ENCODE results near the gene SLC23A1.
A peak's percentile ranks its signal among the peaks of the same experiment; 100 is the strongest.
"Not testable (repeated sequence)": the region's sequence is repeated elsewhere in the genome, so short reads cannot be mapped to it uniquely, and the experiment has no call there.

Gene SLC23A1

DNA sequence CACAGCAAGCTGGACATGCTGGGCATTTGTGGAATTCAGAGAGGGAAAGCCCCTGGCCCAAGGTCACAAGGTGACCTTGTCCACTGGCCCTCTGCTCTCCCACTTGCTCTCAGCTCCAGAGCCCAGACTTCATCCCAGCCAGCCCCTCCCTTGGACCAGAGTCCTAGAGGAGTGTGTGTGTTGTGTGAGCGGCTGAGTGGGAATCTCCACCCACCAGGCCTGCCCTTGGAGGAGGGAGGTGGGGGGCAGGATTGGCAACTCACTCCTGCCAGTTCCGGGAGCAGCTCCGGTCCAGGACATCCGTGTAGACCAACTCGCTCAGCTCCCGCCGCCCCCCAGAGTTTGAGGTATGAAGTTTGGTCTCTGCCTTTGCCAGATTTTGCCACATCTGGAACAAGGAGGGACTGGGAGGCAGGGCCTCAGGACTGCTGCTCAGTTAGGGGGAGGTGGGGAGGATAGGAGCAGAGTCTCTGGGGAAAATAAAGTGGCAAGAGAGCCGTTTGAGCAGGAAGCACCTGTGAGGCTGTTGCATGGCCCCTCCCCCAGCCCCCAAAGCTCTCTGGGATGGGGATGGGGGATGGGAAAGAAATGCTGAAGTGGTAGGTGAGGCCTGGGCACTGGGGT is 5.2 kb upstream of the SLC23A1 start:
- peak; percentile 77 for DNase-seq

DNA sequence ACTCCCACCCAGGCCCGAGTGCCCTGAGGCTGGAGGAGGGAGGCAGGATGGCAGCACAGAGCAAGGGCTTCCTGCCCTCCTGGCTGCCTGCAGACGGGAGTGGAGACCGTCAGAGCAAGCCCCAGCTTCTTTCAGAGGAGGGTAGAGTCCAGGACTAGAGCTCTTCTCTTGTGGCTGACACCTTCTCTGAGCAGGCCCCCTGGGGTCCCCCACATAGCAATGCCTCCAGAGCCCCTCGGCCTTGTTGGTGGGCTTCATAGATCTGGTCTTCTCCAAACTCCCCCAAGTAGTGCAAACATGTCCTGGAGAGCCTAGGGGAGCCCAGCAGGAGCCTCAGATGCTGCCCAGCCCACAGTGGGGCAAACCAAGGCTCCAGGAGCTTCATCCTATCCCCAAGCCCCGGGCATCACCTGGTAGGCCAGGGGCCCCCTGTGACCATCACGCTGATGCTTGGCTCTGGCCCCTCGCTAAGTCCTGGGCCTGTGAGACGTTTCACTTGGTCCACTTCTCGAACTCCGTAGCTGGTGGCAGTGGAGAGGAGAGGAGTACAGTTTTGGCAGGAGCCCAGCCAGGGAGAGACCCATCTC is 4.6 kb upstream of the SLC23A1 start:
- DNase-seq = no peak

DNA sequence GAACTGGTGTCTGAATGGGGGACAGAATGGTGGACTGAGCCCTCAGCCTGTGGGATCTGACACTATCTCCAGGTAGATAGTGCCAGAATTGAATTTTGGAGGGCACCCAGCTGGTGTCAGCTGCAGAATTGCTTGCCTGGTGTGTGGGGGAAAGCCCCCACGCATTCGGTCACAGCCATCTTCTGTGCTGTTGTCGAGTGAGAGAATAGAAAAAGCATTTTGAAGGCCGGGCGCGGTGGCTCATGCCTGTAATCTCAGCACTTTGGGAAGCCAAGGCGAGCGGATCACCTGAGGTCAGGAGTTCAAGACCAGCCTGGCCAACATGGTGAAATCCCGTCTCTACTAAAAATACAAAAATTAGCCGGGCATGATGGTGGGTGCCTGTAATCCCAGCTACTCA is 3.9 kb upstream of the SLC23A1 start:
- DNase-seq = not testable (repeated sequence)

DNA sequence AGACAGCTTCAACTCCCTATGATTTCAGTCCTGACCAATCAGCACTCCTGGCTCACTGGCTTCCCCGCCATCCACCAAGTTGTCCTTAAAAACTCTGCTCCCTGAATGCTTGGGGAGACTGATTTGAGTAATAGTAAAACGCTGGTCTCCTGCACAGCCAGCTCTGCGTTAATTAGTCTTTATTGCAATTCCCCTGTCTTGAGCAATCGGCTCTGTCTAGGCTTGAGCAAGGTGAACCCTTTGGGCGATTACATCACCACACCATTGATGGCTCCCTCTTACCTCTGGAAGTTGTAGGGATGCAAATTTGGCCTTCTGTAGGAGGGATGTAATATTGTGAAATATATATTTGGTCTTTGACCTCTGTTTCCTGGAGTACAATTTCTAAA is 2.9 kb upstream of the SLC23A1 start:
- DNase-seq = no peak

DNA sequence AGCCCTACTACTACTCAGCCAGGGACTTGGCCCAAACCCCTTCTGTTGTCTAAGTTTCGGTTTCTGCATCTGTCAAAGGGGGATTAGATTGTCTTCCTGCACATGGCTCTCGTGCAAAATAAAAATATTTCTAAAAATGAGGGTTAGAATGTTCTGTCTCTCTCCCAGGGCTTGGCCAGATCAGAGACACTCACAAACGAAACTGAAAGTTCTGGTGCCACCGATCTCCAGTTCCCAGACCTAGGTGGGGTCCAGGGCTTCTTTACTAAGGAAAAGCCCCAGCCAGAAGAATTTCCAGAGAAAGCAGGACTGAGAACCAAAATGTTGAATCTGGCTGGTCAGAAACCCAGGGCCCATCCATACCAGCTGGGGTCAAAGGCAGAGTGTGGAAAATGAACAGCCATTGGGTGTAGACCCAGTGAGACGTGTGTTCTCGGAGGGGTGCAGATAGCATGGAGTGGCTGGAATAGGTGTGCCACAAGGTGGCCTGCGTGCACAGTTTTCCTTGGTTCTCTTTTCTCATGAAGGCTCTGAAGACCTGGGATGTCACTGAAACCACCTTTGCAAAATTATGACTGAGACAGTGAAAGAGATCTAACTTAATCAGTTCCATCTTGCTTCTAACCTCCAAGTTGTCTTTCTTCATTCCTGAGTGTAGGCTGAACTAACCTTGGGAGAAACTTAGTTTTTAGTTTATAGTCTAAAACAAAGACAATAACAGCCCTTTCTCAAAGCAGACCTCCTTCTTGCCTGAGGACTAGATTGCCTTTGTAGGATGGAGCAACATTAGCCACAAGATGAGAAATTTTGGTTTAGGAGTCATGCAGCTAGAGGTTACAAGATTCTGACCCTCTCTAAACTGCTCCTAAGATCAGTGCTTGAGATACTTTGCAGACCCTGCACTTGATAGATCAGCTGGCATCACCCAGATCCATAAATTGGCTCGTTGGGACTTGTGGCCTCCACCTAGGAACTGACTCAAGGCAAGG is 2.3 kb upstream of the SLC23A1 start:
- no peak for DNase-seq

DNA sequence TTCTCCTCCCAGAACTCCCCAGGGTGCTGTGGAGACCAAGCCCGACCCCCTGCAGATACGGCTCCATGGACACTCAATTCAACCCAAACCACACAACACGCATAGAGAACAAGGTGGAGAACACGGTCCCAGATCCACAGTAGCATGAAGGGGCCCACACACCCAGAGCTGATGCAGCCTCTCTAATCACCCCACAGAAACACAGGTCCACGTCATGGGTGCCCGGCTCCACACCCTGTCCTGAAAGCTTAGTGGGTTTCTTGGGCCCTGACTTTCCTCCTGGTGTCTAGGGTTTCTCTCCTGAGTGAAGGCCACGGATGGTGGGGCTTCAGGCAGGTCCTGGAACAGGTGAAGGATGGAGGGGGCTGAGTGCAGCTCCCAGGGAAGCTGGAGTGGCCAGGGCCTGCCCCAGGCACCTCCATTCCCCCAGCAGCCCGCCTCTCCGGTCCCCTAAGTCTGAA is 1.5 kb upstream of the SLC23A1 start:
- no peak for DNase-seq

DNA sequence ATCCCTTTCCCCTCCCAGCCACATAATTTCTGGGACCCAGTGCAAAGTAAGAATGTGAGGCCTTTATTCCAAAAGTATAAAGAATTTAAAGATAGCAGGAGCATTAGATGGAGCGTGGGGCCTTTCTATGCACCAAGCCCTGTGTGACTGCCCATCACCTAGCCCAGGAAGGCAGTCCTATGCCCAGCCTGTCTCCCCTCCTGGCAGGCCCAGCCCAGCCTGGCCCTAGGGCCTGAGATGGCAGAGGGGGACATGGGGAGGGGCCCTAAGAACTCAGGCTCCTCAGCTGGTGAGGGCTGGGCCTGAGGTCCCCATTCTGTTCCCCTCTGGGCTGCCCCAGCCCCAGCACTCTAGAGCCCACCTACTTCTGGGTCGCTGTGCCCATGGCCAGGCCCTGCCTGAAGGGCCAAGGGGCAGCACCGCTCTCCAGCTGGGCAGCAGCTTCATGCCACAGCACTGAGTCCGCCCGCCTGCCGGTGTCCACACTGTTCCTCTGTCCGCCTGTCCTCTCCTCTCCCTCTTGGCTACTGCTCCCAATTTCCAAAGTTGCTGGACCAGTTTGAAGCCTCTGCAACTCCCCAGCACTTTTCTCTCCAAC is 995 bp upstream of the SLC23A1 start:
- no peak for DNase-seq

DNA sequence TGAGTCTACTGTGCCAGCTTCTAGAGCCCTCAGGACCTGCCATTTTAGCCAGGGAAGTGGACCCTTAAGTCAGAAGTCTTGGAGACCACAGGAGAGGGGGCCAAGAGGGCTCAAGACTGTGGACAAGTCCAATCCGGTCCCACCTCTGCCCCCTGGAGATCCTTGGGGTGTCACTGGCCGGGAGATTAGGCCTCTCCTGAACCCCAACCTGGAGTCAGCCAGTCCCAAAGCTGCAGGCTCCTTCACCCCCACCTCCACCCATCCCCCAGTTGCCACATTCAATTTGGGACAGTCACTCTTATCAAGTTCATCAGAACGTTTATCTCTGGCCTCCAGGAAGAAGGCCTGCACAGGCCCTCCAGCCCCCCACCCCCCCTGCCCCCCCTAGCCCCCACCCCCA is 290 bp downstream of the SLC23A1 start:
- no peak for DNase-seq

DNA sequence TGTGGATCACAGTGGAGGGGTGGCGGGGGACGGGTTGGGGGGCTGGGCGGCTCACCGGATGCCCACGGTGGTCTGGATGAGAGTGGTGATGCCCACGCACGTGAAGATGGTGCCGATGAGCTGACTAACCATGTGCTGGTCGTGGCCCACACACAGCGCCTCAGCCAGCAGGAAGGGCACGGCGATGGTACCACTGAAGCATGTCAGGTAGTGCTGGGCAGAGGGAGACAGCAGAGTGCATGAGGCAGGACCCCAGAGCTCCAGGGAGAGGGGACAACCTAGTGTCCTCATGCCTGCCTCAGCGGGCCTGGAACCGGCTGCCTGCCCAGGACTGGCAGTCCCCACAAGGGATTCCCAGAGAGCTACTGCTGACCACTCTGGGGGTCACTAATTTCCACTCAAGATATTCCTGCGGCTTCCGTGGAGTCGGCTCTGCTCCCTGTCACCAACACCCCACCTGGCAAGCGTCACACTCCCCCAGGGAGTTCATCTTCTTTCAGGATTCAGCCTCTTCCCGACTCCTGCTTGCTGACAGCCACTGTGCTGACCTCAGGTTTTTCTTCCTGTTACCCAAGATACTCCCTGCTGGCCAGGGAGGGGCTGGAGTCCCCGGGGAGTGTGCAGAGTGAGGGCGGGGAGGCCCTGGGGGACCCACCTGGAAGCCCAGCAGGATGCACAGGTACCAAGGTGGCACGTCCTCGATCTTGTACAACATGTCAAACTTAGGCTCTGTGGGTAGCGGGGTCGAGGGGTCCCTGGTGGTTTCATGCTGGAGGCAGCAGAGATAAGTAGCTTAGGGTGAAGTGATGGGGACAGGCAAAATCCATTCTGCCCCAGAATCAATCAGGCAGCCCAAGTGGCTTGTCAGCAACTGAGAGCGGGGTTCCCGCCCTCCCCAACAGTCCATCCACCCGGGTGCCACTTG is 998 bp downstream of the SLC23A1 start:
- peak; percentile 4 for DNase-seq

DNA sequence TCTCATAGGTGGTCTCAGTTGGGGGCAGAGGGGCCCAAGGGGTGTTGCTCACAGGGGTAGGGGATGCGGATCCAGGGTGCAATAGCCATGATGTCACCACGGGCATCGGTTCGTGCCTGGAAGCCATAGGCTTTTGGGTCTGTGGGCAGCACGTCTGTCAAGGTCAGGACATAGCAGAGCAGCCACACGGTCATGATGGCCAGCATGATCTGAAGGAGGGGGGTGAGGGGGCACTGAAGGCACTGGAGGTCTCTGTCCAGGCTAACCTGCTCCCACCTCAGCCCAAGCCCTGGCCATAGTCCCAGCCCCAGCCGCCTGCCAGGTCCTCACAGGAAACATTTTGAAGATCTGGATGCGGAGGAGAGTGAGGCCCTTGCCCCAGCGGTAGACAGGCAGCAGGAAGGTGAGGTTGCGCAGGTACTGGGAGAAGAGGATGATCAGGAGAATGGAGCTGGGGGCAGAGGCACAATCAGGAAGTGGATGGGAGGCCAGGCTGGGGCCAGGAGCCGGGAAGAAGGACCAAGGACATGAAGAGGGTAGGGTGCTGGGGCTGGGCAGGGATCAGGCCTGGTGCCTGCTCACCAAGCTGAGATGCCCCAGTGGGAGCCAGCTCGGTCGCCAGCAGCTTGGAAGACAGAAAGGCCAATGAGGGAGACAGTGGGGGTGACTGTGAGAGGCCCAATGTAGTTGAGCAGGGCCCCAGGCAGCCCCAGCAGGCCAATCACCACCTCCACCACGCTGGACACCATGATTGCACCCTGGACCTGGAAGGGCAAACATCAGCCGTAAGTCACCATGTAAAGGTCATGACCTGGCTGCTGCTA is 3.3 kb downstream of the SLC23A1 start:
- no peak for DNase-seq

DNA sequence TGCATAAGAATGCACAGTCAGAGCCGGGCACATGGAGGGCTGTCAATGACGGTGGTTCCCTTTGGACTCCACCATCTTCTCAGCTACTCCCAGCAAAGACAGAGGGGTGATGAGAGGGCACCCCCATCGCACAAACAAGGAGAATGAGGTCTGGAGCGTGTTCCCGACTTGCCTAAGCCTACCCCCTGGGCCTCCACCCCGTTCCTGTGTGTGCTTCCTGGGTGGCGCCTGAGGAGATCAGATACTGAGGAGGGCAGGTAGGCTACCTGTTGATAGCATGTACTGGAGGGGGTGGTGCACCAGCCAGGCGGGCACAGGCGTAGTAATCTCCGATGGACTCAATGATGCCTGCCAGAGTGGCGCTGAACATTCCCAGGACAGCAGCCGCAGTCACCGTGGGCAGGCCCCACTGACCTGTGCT is 4.1 kb downstream of the SLC23A1 start:
- no peak for DNase-seq

DNA sequence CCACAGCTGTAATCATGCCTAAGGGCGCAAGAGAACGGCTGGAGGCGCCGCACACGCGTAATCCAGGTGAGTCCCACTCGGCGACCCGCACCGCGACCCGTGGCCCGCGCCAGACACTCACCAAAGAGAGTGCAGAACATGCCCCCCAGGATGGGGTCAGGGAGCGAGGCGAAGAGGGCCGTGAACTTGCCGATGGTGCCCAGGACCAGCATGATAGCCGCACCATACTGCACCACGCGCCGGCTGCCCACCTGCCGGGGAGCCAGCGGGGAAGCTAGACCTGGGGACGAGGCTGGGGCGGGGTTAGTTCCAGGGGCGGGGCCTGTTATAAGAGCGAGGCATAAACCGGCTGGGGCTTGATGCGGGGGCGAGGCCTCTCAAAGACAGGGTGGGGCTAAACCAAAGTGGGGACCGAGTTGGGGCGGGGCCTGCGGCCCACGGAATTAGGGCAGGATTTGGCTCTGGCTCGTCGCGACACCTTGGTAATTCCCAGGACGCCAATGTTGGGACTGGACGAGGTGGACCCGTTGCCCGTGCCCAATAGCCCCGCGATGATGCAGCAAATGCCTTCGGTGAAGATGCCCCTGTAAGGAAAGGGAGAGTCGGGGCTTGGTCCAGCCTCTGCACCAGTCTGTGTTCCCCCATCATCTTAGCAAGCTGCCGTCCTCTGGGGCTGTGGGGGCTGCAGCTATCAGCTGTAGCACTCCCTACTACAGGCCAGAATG is 4.8 kb downstream of the SLC23A1 start:
- no peak for DNase-seq

DNA sequence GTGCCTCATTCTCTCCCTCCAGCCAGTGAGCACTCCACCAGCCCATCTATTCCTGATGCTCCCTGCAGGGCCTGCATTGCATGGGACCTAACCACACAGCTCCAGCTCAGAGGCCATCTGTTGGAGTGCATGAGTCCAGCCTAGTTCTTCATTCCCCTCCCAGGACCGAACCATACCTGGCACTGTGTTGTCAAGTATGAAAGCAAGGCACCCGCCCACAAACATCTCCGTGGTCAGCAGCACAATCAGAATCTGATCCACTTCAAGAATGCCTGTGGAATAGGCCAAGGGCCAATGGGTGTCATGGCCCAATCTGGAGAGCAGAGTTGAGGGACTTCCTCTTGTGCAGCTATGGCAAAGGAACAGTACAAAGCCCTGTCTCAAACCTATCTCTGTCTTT is 5.9 kb downstream of the SLC23A1 start:
- DNase-seq = no peak

DNA sequence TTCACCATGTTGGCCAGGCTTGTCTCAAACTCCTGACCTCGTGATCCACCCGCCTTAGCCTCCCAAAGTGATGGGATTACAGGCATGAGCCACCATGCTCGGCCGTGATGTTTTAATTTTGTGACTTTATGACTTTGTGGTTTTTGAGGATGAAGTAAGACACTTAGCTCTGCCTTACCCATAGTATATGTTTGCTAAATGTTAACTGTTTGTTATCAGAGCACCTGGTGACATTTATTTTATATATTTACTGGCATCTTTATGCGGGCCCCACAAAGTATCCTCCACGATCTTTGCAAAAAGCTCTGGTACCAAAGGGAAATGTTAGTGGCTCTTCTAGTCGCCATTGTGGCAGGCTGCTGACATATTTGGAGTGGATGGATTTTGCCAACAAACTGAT is 6.7 kb downstream of the SLC23A1 start:
- no peak for DNase-seq

DNA sequence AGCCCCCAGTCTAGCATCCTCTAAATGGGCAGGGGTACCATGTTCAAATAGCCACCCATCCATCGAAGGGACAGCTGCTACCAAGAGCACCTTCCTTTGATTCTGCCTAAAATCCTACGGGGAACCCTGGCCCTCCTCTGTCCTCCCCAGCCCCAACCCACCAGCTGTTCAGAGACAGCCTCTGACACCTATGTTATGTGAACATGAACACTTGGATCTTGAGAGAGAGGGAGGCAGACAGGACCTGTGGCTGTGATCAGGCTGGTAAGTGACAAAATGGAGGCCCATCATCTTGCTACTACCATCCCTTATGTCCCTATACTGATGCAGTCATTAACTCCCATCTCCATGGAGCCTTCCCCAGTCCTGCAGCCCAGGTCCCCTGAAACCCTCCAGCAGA is 8.2 kb downstream of the SLC23A1 start:
- DNase-seq = no peak

DNA sequence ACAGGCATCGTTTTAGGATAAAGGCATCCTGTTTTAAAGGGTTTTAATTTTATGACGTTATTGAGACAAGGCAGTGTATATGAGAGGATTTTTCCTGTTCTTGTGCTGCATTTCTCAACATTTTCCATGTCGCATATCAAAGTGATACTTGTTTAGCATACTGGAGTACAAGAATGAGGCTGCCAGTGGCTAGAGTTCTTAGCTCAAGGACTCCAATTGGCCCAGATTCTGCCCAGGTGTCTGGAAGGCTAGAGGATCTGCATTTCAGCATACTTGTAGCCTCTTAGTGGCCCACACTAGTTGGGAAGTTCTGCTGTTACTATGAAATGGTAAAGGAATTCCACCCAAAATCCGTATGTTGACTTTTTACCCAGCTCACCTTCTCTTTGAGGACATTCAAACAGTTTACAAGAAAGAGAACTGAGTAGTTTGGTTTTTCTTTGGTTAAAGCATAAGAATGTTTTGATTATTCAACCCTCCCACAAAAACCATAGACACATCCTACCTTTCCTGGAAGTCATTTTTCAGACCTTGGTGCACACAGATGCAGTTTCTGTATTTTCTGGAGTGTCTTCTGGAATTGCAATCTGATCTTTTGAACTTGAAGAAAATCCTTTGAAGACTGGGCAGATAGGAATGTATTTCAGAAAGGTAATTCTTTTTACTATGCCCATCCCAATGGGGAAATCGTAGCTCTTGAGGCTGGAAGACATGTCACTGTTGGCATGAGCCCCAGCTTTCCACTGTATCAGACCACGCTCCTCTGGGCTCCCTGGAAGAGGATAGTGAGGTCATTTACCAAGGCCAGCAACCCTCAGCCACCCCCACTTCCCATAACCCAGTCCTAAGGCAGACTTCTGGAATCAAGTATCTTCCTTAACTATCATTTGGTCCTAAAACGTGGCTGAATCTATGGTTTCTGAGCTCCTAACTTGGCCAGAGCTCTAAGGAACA is 11.3 kb downstream of the SLC23A1 start:
- DNase-seq = no peak

DNA sequence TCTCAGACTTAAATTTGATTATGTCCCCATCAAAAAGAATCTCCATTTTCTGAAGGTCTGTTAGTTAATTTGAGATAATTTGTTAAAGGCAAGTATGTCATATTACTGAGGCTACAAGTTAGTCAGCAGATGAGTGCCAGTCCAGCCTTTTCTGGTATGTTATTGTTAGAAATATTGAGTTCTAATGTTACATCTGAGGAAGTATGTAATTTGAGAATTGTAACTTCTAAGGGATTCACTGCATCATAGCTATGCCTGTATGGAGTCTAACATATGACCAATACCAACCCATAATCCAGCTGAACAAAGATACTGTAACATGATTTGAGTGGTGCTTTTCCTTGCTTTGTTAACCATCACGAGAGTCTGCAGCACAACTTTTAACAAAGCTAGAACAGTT is 13.9 kb downstream of the SLC23A1 start:
- no peak for DNase-seq

DNA sequence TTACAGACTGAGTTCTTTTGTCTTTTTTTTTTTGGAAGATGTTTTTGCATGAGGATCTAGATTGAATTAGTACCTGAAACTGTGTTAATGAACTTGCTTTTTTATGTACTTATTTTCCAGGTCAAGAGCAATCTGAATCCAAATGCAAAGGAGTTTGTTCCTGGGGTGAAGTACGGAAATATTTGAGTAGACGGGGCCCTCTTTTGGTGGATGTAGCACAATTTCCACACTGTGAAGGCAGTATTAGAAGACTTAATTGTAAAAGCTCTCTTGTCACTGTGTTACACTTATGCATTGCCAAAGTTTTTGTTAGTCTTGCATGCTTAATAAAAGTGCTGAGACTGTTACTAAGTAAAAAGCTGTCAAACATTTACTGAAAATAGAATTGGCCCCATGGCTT is 14.5 kb downstream of the SLC23A1 start:
- DNase-seq = no peak

DNA sequence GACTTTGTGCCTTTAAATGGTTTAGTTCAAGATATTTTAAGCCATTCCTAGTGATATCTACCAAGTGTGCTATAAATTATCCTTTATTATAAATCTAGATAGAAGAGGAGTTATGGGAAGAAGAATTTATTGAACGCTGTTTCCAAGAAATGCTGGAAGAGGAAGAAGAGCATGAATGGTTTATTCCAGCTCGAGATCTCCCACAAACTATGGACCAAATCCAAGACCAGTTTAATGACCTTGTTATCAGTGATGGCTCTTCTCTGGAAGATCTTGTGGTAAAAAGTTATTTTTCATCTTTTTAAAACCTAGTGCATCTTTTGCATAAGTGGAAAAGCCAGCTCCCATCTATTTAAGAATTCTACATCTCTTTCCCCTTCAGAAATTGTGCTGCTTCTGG is 18.6 kb downstream of the SLC23A1 start:
- no peak for DNase-seq

DNA sequence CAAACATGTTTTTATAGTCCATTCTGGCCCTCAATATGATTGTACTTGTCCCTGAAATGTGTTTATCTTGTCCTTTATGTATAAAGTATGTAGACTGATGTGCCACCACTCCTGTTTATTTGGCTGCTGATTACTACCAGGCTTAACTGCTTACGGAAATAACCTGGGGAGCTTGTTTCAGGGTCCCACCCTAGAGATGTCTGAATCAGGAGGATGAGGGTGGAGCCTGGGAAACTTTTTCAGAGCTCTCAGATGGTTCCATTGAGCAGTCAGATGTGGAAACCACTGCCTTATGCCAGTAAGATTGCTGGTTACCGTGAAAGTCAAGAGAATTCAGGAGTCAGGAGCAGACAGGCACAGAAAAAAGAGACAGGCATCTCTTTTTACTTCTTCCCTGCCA is 19.2 kb downstream of the SLC23A1 start:
- no peak for DNase-seq

Measured in NCI-H1436 (cell line).